Panc1 (cell line): Measurements from ENCODE around the gene FGD5. TPM values are rescaled to one million over a fixed set of nuclear protein-coding genes. Genes with fewer than 3 reads are reported as not detected.
A peak's percentile ranks its signal among the peaks of the same experiment; 100 is the strongest.

Source experiments
- ATAC-seq: fragments of 200-7000 bp; cut with Tn5 transposase; 2 replicates; pipeline ENCODE4 v1.9.1; 2020; ENCODE audit warnings: mild to moderate bottlenecking, moderate library complexity
- BruUV-seq: library from RNA; stranded (reverse); fragments of 400-500 nt; replicated peaks from 2 replicates; lab custom pipeline; 2021; lab: Mats Ljungman, UMichigan
- CTCF ChIA-PET: fragments of 300-600 bp; sonication (Branson Sonifier 250); formaldehyde crosslinking; loops from one replicate; lab custom pipeline; 2022; ENCODE audit warnings: antibody characterized with exemption; lab: Charles Lee
- POLR2A ChIA-PET: fragments of 300-600 bp; sonication (Branson Sonifier 250); formaldehyde crosslinking; loops from one replicate; lab custom pipeline; 2022; ENCODE audit warnings: antibody characterized with exemption; lab: Charles Lee
- DNase-seq: peaks from one replicate; pipeline ENCODE4 v3.0.0-alpha.2; 2010; ENCODE audit warnings: low read depth, low spot score
- H3K27ac ChIP-seq: 2 replicates; pipeline ENCODE4 v1.5.1; 2011; ENCODE audit warnings: mild to moderate bottlenecking, low read length, inconsistent platforms
- H3K27me3 ChIP-seq: fragments of 200-500 bp; sonication (Bioruptor generic); 2 replicates; pipeline ENCODE4 v1.6.0; 2014; ENCODE audit warnings: low read length, inconsistent platforms; ENCODE audit not compliant: control insufficient read depth, insufficient read depth
- H3K36me3 ChIP-seq: fragments of 200-500 bp; sonication (Bioruptor generic); 2 replicates; pipeline ENCODE4 v1.5.1; 2014; ENCODE audit warnings: inconsistent platforms, mild to moderate bottlenecking, low read length, moderate library complexity; ENCODE audit not compliant: control insufficient read depth, insufficient read depth
- H3K4me1 ChIP-seq: 2 replicates; pipeline ENCODE4 v1.5.1; 2011; ENCODE audit warnings: inconsistent platforms, mild to moderate bottlenecking, low read length, moderate library complexity; ENCODE audit not compliant: control insufficient read depth, insufficient read depth
- H3K4me3 ChIP-seq, 2 experiments: 2 replicates each; pipeline ENCODE4 v1.5.1; 2011 to 2012; ENCODE audit warnings: low read depth in 2 of 2, low read length in 2 of 2, mild to moderate bottlenecking in 2 of 2, inconsistent platforms in 1 of 2, moderate library complexity in 1 of 2
- H3K9me3 ChIP-seq: fragments of 200-500 bp; sonication (Bioruptor generic); 2 replicates; pipeline ENCODE4 v1.5.1; 2014; ENCODE audit warnings: low read depth, mild to moderate bottlenecking, inconsistent platforms, low read length, moderate library complexity; ENCODE audit not compliant: control insufficient read depth, insufficient read depth
- POLR2AphosphoS5 ChIP-seq: IDR thresholded peaks from 2 replicates; pipeline ENCODE4 v1.6.1; 2012; ENCODE audit warnings: mild to moderate bottlenecking, low read depth, low read length, moderate library complexity
- REST ChIP-seq, 2 experiments: IDR thresholded peaks; 2 replicates each; pipeline ENCODE4 v1.6.1; 2011 to 2012; ENCODE audit warnings: low read depth in 2 of 2, control low read depth in 1 of 2, low read length in 1 of 2, mild to moderate bottlenecking in 1 of 2, moderate library complexity in 1 of 2; ENCODE audit not compliant: insufficient read depth in 1 of 2
- SIN3A ChIP-seq: IDR thresholded peaks from 2 replicates; pipeline ENCODE4 v1.6.1; 2012; ENCODE audit warnings: low read depth, mild to moderate bottlenecking, low read length, moderate library complexity, borderline replicate concordance; ENCODE audit not compliant: insufficient read depth
- TCF7L2 ChIP-seq: IDR thresholded peaks from 2 replicates; pipeline ENCODE4 v1.6.1; 2011; ENCODE audit warnings: mild to moderate bottlenecking, low read depth, low read length, inconsistent platforms
- in situ Hi-C: cut with HindIII; loops from 2 replicates; pipeline ENCODE4 v1.10.0; 2016; ENCODE audit warnings: low sequenced_read_pairs, low pct_unique_long_range_greater_than_20kb
- intact Hi-C: fragments of 100-400 bp; cut with micrococcal nuclease; formaldehyde crosslinking; loops from one replicate; pipeline ENCODE4 v1.10.0; 2022; ENCODE audit not compliant: unreplicated experiment
- total RNA-seq: library from RNA; stranded (reverse); gene quantifications from one replicate; pipeline ENCODE4 v1.2.1, GENCODE V29; 2021; ENCODE audit not compliant: unreplicated experiment
- TF ChIP-seq, protein P1 (sequence below): fragments of 450-650 bp; IDR thresholded peaks from 2 replicates; pipeline ENCODE4 v1.5.1; 2017; ENCODE audit warnings: mild to moderate bottlenecking

Gene FGD5
- total RNA-seq, 1 experiment from 2014 or later = 0.77 TPM

- Histone ChIP-seq H3K36me3 (no peaks in the 10 kb centered on the region), H3K9me3 (no peaks in the 10 kb centered on the region), H3K27ac (no peak overlapping the region), H3K27me3 (no peaks in the 10 kb centered on the region), H3K4me3 (no peak overlapping the region), H3K4me1 (no peaks in the 10 kb centered on the region)
- ATAC-seq (peak; percentile 75; the same call in 1 of the 2 replicates), DNase-seq (no peak)
- no peak for TF ChIP-seq POLR2AphosphoS5
- TF ChIP-seq REST (IDR thresholded peaks at IDR 0.05; ENCODE audit: insufficient read depth in 1 of 2, low read depth in 2 of 2, low read length in 1 of 2) = no peak
- TF ChIP-seq, protein P1, sequence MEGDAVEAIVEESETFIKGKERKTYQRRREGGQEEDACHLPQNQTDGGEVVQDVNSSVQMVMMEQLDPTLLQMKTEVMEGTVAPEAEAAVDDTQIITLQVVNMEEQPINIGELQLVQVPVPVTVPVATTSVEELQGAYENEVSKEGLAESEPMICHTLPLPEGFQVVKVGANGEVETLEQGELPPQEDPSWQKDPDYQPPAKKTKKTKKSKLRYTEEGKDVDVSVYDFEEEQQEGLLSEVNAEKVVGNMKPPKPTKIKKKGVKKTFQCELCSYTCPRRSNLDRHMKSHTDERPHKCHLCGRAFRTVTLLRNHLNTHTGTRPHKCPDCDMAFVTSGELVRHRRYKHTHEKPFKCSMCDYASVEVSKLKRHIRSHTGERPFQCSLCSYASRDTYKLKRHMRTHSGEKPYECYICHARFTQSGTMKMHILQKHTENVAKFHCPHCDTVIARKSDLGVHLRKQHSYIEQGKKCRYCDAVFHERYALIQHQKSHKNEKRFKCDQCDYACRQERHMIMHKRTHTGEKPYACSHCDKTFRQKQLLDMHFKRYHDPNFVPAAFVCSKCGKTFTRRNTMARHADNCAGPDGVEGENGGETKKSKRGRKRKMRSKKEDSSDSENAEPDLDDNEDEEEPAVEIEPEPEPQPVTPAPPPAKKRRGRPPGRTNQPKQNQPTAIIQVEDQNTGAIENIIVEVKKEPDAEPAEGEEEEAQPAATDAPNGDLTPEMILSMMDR = peak; percentile 42
- ChIA-PET POLR2A (no interaction called here), CTCF (interaction anchor here (0.6 to 0.7 kb wide), 4 partner anchors 63 to 98 kb away, joined by 3 to 4 read pairs (median 4); no protein-coding TSS in a partner anchor)
- BruUV-seq = no TSS peak
- intact Hi-C loops = loop anchor here (5.0 kb wide), 1 partner anchor 60 kb away; no protein-coding TSS in a partner anchor
- in situ Hi-C loops = no loop called here
Observed at GRCh38 chr3:14857506-14857905, 38.7 kb downstream of the FGD5 start.

GRCh38 chr3:14858105-14858504 lies 39.3 kb downstream of the FGD5 start:
- TF ChIP-seq POLR2AphosphoS5 (no peak), TCF7L2 (no peak), REST (IDR thresholded peaks at IDR 0.05; ENCODE audit: insufficient read depth in 1 of 2, low read depth in 2 of 2, low read length in 1 of 2) (no peak), SIN3A (no peak)
- TF ChIP-seq, protein P1 = no peak
- Histone ChIP-seq H3K4me1 (no peaks in the 10 kb centered on the region), H3K27me3 (no peaks in the 10 kb centered on the region), H3K36me3 (no peaks in the 10 kb centered on the region), H3K9me3 (no peaks in the 10 kb centered on the region), H3K4me3 (no peak overlapping the region), H3K27ac (no peak overlapping the region)
- DNase-seq (no peak), ATAC-seq (no peak)
- BruUV-seq = no TSS peak
- POLR2A ChIA-PET = no interaction called here
- in situ Hi-C loops (no loop called here), intact Hi-C loops (loop anchor here (5.0 kb wide), 1 partner anchor 59 kb away; no protein-coding TSS in a partner anchor)
- CTCF ChIA-PET = interaction anchor here (0.6 kb wide), 2 partner anchors 67 to 77 kb away, joined by 3 read pairs; no protein-coding TSS in a partner anchor
